ENCODE measurements around the gene OR6C76. TPM values are rescaled to one million over a fixed set of nuclear protein-coding genes. Genes with fewer than 3 reads are reported as not detected.

The OR6C76 gene
- total and polyA plus RNA-seq, 2 experiments from 2014 or later, result not detected

DNA sequence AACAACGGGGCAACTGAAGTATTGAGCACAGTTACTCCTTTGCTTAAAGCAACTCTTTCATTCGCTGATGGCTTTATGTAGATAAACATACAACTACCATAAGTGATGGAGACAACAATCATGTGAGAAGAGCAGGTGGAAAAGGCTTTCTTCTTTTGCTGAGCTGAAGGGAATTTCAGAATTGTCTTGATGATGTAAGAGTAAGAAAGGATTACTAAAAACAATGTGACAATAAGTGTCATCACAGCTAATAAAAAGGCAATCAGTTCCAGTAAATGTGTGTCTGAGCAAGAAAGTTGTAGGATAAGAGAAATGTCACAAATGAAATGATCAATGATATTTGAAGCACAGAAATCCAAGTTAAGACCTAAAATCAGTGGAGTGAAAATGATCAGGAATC, 43.2 kb downstream of the OR6C76 start:
- H3K36me3 ChIP-seq (replicated peaks; ENCODE audit: insufficient read depth, low read depth), result no peaks in the 10 kb centered on the region
- no peak overlapping the region for H3K27ac ChIP-seq
- DNase-seq (ENCODE audit: low spot score), result no peak
- no peak overlapping the region for H2AFZ ChIP-seq
- H3K9me3 ChIP-seq (ENCODE audit: low read depth), result no peaks in the 10 kb centered on the region
- no peak for TF ChIP-seq EZH2phosphoT487 (IDR thresholded peaks at IDR 0.05; ENCODE audit: low read depth, severe bottlenecking, unreplicated experiment)
- no peak for TF ChIP-seq EZH2 (IDR thresholded peaks at IDR 0.05; ENCODE audit: borderline replicate concordance)
- TF ChIP-seq, protein P1, sequence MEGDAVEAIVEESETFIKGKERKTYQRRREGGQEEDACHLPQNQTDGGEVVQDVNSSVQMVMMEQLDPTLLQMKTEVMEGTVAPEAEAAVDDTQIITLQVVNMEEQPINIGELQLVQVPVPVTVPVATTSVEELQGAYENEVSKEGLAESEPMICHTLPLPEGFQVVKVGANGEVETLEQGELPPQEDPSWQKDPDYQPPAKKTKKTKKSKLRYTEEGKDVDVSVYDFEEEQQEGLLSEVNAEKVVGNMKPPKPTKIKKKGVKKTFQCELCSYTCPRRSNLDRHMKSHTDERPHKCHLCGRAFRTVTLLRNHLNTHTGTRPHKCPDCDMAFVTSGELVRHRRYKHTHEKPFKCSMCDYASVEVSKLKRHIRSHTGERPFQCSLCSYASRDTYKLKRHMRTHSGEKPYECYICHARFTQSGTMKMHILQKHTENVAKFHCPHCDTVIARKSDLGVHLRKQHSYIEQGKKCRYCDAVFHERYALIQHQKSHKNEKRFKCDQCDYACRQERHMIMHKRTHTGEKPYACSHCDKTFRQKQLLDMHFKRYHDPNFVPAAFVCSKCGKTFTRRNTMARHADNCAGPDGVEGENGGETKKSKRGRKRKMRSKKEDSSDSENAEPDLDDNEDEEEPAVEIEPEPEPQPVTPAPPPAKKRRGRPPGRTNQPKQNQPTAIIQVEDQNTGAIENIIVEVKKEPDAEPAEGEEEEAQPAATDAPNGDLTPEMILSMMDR (IDR thresholded peaks at IDR 0.05; ENCODE audit: poor library complexity), result no peak
- H3K4me3 ChIP-seq, result no peak overlapping the region
- no peaks in the 10 kb centered on the region for H3K27me3 ChIP-seq
- no peaks in the 10 kb centered on the region for H4K20me1 ChIP-seq (ENCODE audit: insufficient read depth, poor library complexity, severe bottlenecking)
- no peaks in the 10 kb centered on the region for H3K4me1 ChIP-seq (ENCODE audit: insufficient read depth)
- 61% methylated on average over 2 of the region's 2 CpGs for WGBS (ENCODE audit: low lambda C conversion rate, missing lambda C conversion rate)
- H3K4me2 ChIP-seq, result no peak overlapping the region
- H3K9me2 ChIP-seq (replicated peaks; ENCODE audit: insufficient read depth), result no peaks in the 10 kb centered on the region
- no peaks in the 10 kb centered on the region for H3K79me2 ChIP-seq

- TF ChIP-seq EZH2 (IDR thresholded peaks at IDR 0.05; ENCODE audit: borderline replicate concordance) (no peak), EZH2phosphoT487 (IDR thresholded peaks at IDR 0.05; ENCODE audit: low read depth, severe bottlenecking, unreplicated experiment) (no peak)
- TF ChIP-seq, protein P1 (IDR thresholded peaks at IDR 0.05; ENCODE audit: poor library complexity), result no peak
- 72% methylated on average over 3 of the region's 3 CpGs for WGBS (ENCODE audit: low lambda C conversion rate, missing lambda C conversion rate)
- Histone ChIP-seq H3K27me3 (no peaks in the 10 kb centered on the region), H3K4me3 (no peak within 1 kb of the TSS), H2AFZ (no peak within 1 kb of the TSS), H3K36me3 (replicated peaks; ENCODE audit: insufficient read depth, low read depth) (no peaks in the 10 kb centered on the region), H4K20me1 (ENCODE audit: insufficient read depth, poor library complexity, severe bottlenecking) (no peaks in the 10 kb centered on the region), H3K4me2 (no peak within 1 kb of the TSS), H3K27ac (no peak within 1 kb of the TSS), H3K9me2 (replicated peaks; ENCODE audit: insufficient read depth) (no peaks in the 10 kb centered on the region), H3K79me2 (no peaks in the 10 kb centered on the region), H3K4me1 (ENCODE audit: insufficient read depth) (no peaks in the 10 kb centered on the region), H3K9me3 (ENCODE audit: low read depth) (no peaks in the 10 kb centered on the region)
- DNase-seq (ENCODE audit: low spot score), result no peak
Observed at GRCh38 chr12:55470088-55470829, 44.2 kb downstream of the OR6C76 start, which contains the start of gene OR6C70. Gene OR6C70 (minus strand): TSS chr12:55470138. CDS start chr12:55470138, 0 bp downstream.

- no peaks in the 10 kb centered on the region for H3K79me2 ChIP-seq
- no peak overlapping the region for H3K4me3 ChIP-seq
- DNase-seq (ENCODE audit: low spot score), result no peak
- no peak overlapping the region for H2AFZ ChIP-seq
- H3K9me2 ChIP-seq (replicated peaks; ENCODE audit: insufficient read depth), result no peaks in the 10 kb centered on the region
- no peaks in the 10 kb centered on the region for H4K20me1 ChIP-seq (ENCODE audit: insufficient read depth, poor library complexity, severe bottlenecking)
- 76% methylated on average over 1 of the region's 1 CpG for WGBS (ENCODE audit: low lambda C conversion rate, missing lambda C conversion rate)
- H3K27ac ChIP-seq, result no peak overlapping the region
- no peaks in the 10 kb centered on the region for H3K36me3 ChIP-seq (replicated peaks; ENCODE audit: insufficient read depth, low read depth)
- no peaks in the 10 kb centered on the region for H3K9me3 ChIP-seq (ENCODE audit: low read depth)
- H3K4me1 ChIP-seq (ENCODE audit: insufficient read depth), result no peaks in the 10 kb centered on the region
- no peak overlapping the region for H3K4me2 ChIP-seq
- H3K27me3 ChIP-seq, result no peaks in the 10 kb centered on the region
- TF ChIP-seq EZH2 (IDR thresholded peaks at IDR 0.05; ENCODE audit: borderline replicate concordance), result no peak
- TF ChIP-seq, protein P1 (IDR thresholded peaks at IDR 0.05; ENCODE audit: poor library complexity), result no peak
- no peak for TF ChIP-seq EZH2phosphoT487 (IDR thresholded peaks at IDR 0.05; ENCODE audit: low read depth, severe bottlenecking, unreplicated experiment)
Observed at GRCh38 chr12:55472264-55472663, 46.2 kb downstream of the OR6C76 start.

Other genes with a start within 250 kb of the OR6C76 start
- gene OR10A7, start 205.2 kb upstream of the OR6C76 start, total RNA-seq, result not detected in 2 replicates
- not detected in 2 replicates for gene OR10A7, start 205.2 kb upstream of the OR6C76 start, polyA plus RNA-seq
- not detected in 2 replicates for gene OR6C74, start 181.6 kb upstream of the OR6C76 start, total RNA-seq
- gene OR6C74, start 181.6 kb upstream of the OR6C76 start, polyA plus RNA-seq, result not detected in 2 replicates
- not detected in 2 replicates for gene OR6C6, start 129.7 kb upstream of the OR6C76 start, total RNA-seq
- gene OR6C6, start 129.7 kb upstream of the OR6C76 start, polyA plus RNA-seq, result not detected in 2 replicates
- gene OR6C1, start 111.9 kb upstream of the OR6C76 start, total RNA-seq, result not detected in 2 replicates
- not detected in 2 replicates for gene OR6C1, start 111.9 kb upstream of the OR6C76 start, polyA plus RNA-seq
- not detected in 2 replicates for gene OR6C3, start 95.5 kb upstream of the OR6C76 start, total RNA-seq
- not detected in 2 replicates for gene OR6C3, start 95.5 kb upstream of the OR6C76 start, polyA plus RNA-seq
- not detected in 2 replicates for gene OR6C75, start 63.3 kb upstream of the OR6C76 start, total RNA-seq
- gene OR6C75, start 63.3 kb upstream of the OR6C76 start, polyA plus RNA-seq, result not detected in 2 replicates
- not detected in 2 replicates for gene OR6C65, start 25.7 kb upstream of the OR6C76 start, total RNA-seq
- not detected in 2 replicates for gene OR6C65, start 25.7 kb upstream of the OR6C76 start, polyA plus RNA-seq
- gene OR6C2, start 17.8 kb downstream of the OR6C76 start, total RNA-seq, result not detected in 2 replicates
- not detected in 2 replicates for gene OR6C2, start 17.8 kb downstream of the OR6C76 start, polyA plus RNA-seq
- gene OR6C70, start 43.9 kb downstream of the OR6C76 start, total RNA-seq, result not detected in 2 replicates
- gene OR6C70, start 43.9 kb downstream of the OR6C76 start, polyA plus RNA-seq, result not detected in 2 replicates
- not detected in 2 replicates for gene OR6C68, start 66.1 kb downstream of the OR6C76 start, total RNA-seq
- gene OR6C68, start 66.1 kb downstream of the OR6C76 start, polyA plus RNA-seq, result not detected in 2 replicates
- not detected in 2 replicates for gene OR6C4, start 123.3 kb downstream of the OR6C76 start, total RNA-seq
- gene OR6C4, start 123.3 kb downstream of the OR6C76 start, polyA plus RNA-seq, result not detected in 2 replicates
- gene OR2AP1, start 146.2 kb downstream of the OR6C76 start, total RNA-seq, result not detected in 2 replicates
- not detected in 2 replicates for gene OR2AP1, start 146.2 kb downstream of the OR6C76 start, polyA plus RNA-seq
- not detected in 2 replicates for gene OR10P1, start 210.6 kb downstream of the OR6C76 start, total RNA-seq
- gene OR10P1, start 210.6 kb downstream of the OR6C76 start, polyA plus RNA-seq, result not detected in 2 replicates